Activated T-cell treated with anti-CD3 and anti-CD28 coated beads, Interleukin-2, amount 50 U/mL, for 48 hours (primary cell): ENCODE results near the gene GRXCR2.
"Not testable (repeated sequence)": the region's sequence is repeated elsewhere in the genome, so short reads cannot be mapped to it uniquely, and the experiment has no call there.

Experiments
- DNase-seq, 2 experiments: peaks; one replicate each; pipeline ENCODE4 v3.0.0-alpha.2; 2020

The GRXCR2 gene

DNA sequence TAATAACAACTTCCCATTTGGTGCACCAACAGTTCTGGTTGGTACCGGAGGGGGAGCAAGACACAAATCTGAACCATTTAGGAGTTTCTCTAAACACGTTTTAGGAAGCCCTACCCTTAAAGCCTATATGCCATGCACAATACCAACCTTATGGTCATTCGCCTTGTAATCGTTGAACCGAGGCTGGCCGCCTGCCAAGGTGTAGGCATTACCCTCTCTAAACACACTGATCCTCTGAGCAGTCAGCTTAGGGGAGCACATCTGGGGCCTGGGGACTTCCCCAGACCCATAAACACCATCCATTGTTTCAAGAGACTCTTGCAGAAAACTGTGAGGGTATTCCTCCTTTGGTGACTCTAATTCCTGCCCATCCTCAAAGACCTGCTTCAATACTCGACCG, 328 bp downstream of the GRXCR2 start:
- no peak for DNase-seq

DNA sequence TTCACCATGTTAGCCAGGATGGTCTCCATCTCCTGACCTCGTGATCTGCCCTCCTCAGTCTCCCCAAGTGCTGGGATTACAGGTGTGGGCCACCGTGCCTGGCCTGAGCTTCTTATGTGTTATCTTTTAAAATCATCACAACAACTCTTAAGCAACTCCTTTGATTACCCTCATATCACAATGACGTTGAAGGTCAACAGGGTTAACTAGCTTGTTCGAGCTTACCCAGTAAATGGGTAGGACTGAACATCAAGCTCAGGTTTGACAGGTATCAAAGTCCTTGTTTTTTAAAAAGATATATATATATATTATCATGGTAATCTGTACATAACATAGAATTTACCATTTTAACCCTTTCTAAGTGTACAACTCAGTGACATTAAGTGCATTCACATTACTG, 3.1 kb downstream of the GRXCR2 start:
- no peak for DNase-seq

DNA sequence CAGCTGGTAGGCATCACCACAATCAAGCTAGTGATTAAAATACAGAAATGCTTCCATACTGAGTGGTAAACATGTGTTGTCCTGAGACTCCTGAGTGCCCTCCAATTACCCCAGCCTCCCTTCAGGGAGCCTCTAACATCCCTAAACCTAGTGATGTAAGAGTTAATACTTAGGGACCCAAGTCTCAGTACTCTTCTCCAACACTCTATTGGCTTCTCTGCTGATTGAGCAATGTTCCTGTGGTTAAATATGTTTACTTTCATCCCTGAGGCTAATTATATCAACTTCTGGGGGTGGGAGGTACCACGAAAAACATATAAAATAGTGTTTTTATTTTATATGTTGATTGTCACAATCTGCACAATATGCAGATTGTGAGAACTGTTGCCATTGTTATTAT, 5.0 kb downstream of the GRXCR2 start:
- no peak for DNase-seq

GRCh38 chr5:145864432-145864831, 8.4 kb downstream of the GRXCR2 start:
- DNase-seq: not testable (repeated sequence)

DNA sequence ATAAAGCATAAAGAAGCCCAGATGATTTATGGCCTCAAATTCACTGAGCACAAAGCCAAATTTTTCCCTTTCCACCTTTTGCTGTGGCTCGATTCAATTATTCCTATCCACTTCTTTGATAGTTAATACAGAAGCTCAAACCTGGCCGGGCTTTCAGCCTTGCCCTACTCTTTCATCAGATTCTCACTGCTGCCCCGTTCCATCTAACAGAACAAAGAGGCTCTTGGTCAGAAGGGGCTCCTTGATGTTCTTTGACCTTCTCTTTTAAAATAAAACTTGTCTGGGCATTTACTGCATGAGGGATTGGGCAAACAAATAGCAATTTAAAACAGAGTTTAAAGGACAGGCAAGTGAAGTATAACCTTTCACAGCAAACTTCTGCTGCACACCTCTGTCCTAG, 9.8 kb downstream of the GRXCR2 start:
- DNase-seq: no peak

GRCh38 chr5:145859897-145860296, 12.9 kb downstream of the GRXCR2 start:
- DNase-seq: no peak

- no peak for DNase-seq
Measured at GRCh38 chr5:145859453-145859852, 13.4 kb downstream of the GRXCR2 start.

- no peak for DNase-seq
Measured at GRCh38 chr5:145858959-145859358, 13.9 kb downstream of the GRXCR2 start.

DNA sequence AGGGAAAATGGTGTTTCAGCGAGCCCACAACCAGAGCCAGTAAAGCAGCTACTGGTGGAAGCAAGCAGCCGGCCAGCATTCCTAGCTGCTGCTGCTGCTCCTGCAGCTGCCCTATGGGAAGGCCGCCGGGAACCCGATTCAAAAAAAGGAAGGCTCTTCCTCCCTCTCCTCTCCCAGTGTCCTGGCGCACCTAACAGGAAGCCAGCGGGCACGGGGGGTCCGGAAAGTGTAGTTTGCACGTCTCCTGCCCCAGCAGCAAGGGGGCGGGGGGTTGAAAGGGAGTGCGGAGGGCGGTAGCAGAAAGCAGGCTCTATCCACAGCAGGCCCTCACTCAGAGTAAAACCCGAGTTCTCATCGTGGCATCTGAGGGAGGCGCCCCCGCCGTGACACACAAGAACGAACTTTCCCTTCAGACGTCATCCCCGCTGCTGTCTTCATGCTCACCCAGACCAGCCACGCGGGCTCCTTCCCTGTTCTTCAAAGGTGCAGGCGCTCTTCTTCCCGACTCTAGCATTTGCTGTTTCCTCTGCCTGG, 16.5 kb downstream of the GRXCR2 start:
- peak; percentile 43 to 53 for DNase-seq

DNA sequence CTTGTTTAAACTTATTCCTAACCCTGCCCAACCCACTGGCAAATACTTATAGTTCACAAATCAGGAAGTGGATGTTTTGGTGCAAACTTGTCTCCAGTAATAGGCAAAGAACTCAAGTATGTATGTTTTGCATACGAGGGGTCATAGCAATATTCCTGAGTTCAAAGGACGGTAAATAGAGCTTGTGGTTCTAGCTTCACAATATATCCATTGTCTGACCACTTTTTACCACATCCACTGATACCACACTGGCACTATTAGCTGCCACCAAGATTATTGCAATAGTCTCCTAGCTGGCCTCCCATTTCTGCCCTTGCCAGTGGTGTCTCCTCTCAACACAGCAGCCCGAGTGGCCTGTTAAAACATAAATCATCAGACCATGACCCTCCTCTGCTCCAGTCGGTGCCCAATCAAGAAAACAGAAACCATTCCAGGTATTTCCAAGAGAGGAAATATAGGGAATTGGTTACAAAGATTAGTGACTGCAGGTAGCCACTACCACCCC, 17.0 kb downstream of the GRXCR2 start:
- no peak for DNase-seq

- DNase-seq: no peak
Measured at GRCh38 chr5:145854651-145855258, 18.1 kb downstream of the GRXCR2 start.

DNA sequence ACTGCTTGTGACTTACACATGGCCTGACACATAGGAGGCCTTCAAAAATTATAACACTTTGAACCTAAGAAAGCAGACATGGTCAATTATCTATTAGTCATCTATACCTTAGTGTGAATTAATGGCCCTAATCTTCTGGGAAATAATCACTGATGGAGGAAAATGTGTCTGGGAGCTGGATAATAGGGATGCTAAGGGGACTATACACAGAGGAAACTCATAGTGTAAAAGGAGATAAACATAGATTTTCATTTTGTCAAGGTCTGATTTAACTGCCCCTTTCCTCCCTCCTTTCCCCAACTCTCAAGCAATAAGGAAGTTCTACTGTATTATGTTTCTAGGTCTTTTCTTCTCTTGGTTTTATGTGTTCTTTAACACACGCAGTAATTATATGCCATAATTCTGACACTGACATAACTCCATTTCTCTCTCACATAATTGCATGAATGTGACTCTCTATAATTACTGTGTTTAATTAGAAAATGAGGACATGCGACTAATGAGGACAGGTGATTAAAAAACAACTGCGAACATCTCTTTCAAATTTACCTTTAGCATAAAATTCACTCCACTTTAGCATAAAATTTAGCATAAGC, 18.9 kb downstream of the GRXCR2 start:
- no peak for DNase-seq

- no peak for DNase-seq
Measured at GRCh38 chr5:145852990-145853389, 19.8 kb downstream of the GRXCR2 start.

- no peak for DNase-seq
Measured at GRCh38 chr5:145848854-145849253, 24.0 kb downstream of the GRXCR2 start.

GRCh38 chr5:145847499-145848497, 25.0 kb downstream of the GRXCR2 start:
- DNase-seq: no peak

DNA sequence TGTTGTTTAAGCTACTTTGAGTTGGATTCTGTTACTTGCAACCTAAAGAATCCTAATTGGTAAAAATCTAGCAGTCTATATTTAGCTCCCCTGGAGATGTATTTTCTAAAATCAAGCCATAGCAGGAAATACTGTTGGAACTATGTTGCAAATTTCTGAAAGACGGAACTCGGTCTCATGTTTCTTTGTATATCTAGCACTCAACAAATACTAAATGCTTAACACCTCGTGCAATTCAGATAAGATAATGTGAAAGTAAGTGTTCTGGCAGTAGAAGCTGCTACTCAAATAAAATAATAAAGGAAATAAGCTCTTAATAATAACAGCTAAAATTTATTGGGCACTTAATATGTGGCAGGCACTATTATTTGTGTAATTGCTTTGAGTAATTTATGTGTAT, 26.7 kb downstream of the GRXCR2 start:
- no peak for DNase-seq

- no peak for DNase-seq
Measured at GRCh38 chr5:145841299-145841698, 31.5 kb downstream of the GRXCR2 start.

GRCh38 chr5:145840458-145841132, 32.2 kb downstream of the GRXCR2 start:
- no peak for DNase-seq

GRCh38 chr5:145838276-145838675, 34.5 kb downstream of the GRXCR2 start:
- DNase-seq: no peak

DNA sequence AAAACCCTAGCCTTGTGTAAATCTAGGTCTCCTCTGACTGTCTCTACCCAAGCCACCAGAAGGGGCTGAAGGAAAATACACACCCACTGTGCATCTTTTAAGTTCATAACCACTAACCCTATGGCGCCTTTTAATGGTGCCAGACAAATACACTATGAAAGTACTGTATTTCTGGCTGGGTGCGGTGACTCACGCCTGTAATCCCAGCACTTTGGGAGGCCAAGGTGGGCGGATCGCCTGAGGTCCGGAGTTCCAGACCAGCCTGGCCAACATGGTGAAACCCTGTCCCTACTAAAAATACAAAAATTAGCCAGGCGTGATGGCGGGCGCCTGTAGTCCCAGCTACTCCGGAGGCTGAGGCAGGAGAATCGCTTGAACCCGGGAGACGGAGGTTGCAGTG, 36.6 kb downstream of the GRXCR2 start:
- not testable (repeated sequence) for DNase-seq

- no peak for DNase-seq
Measured at GRCh38 chr5:145835848-145836239, 37.0 kb downstream of the GRXCR2 start.

DNA sequence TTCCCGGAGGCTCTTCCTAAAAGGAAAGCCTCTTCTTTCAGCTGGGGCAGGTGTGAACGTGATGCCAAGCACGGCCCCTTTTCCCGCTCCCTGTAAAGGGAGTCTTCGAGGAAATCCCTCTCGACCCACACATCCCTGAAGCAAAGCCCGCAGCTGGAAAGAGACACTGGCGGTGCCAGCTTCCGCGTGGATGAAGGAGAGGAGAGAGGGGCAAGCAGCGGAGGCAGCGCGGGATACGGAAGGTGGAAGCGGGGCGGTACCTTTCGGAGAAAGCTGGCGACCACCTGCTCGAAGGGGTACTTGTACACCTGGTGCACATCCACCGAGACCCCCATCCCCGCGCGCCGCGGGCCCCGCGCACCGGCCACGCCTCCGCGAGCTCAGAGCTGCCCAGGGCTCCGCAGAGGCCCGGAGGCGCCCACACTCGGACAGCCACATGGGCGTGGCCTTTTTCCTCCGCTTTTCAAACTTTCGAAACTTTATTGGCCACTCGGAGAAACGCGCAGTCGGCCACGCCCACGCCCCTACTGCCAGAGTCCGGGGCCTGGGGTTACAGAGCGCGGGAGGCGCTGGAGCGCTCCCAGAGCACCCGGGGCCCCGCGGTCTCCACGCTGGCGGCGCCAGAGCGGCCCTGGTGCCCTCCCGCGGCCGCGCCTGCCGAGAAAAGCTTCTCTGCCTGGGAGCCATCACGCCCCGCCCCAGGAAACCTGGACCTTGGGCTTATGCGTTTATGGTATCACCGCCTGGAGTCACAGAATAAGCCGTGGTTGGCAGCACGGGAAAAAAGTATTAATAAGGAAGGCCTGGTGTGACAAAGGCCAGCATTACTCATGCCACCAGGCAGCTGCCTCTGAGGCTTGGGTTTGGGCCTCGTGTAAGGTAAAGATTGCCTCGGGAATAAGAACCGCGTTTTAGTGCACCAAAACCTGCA, 37.6 kb downstream of the GRXCR2 start, which contains the start of gene PRELID2:
Gene PRELID2 (minus strand): TSS at position 426 of the 931 bp plus-strand sequence. CDS start 91 bp downstream, at position 335.
- DNase-seq: peak; percentile 72 to 78
